IMR-90 (cell line): ENCODE data around the gene TMC1. TPM values are rescaled to one million over a fixed set of nuclear protein-coding genes. Genes with fewer than 3 reads are reported as not detected.

Source experiments
- ATAC-seq: fragments of 200-7000 bp; cut with Tn5 transposase; 2 replicates; pipeline ENCODE4 v1.9.1; 2020; ENCODE audit warnings: low read depth, mild to moderate bottlenecking, moderate library complexity
- BruUV-seq: library from RNA; stranded (reverse); fragments of 400-500 nt; replicated peaks from 2 replicates; lab custom pipeline; 2021; lab: Mats Ljungman, UMichigan
- CTCF ChIA-PET: fragments of 300-600 bp; formaldehyde crosslinking; extraction: SDS; loops from one replicate; lab custom pipeline; 2021; ENCODE audit warnings: antibody characterized with exemption; lab: Yijun Ruan, JAX
- POLR2A ChIA-PET: fragments of 300-600 bp; sonication (Branson Sonifier 250); formaldehyde crosslinking; loops from one replicate; lab custom pipeline; 2022; ENCODE audit warnings: antibody characterized with exemption; ENCODE audit not compliant: unreplicated experiment; lab: Charles Lee
- DNase-seq: peaks from one replicate; pipeline ENCODE4 v3.0.0; 2013
- H2AFZ ChIP-seq: replicated peaks from 2 replicates; pipeline ENCODE3; 2013; ENCODE audit warnings: low read length, mild to moderate bottlenecking; ENCODE audit not compliant: poor library complexity
- H2AK5ac ChIP-seq: 2 replicates; pipeline ENCODE4 v1.6.1; 2013; ENCODE audit warnings: low read depth, low read length, inconsistent platforms
- H2AK9ac ChIP-seq: replicated peaks from 2 replicates; pipeline ENCODE3; 2013; ENCODE audit warnings: mild to moderate bottlenecking, low read depth, low read length, moderate library complexity; ENCODE audit not compliant: poor library complexity
- H2BK120ac ChIP-seq: 2 replicates; pipeline ENCODE4 v1.6.1; 2013; ENCODE audit warnings: low read depth, low read length, inconsistent platforms
- H2BK15ac ChIP-seq: 3 replicates; pipeline ENCODE4 v1.6.1; 2013; ENCODE audit warnings: low read depth, low read length, inconsistent platforms
- H2BK20ac ChIP-seq: 2 replicates; pipeline ENCODE4 v1.6.1; 2013; ENCODE audit warnings: low read depth, mild to moderate bottlenecking, inconsistent platforms, low read length, moderate library complexity
- H2BK5ac ChIP-seq: 2 replicates; pipeline ENCODE4 v1.6.1; 2013; ENCODE audit warnings: mild to moderate bottlenecking, low read depth, low read length, inconsistent platforms; ENCODE audit not compliant: poor library complexity, severe bottlenecking
- H3K14ac ChIP-seq: replicated peaks from 2 replicates; pipeline ENCODE4 v1.6.1; 2013; ENCODE audit warnings: low read depth, low read length, inconsistent platforms
- H3K18ac ChIP-seq: 2 replicates; pipeline ENCODE4 v1.6.1; 2013; ENCODE audit warnings: low read depth, low read length, control low read depth
- H3K23ac ChIP-seq: 2 replicates; pipeline ENCODE4 v1.6.1; 2013; ENCODE audit warnings: low read depth, low read length, inconsistent platforms
- H3K27ac ChIP-seq: 2 replicates; pipeline ENCODE4 v1.5.1; 2013; ENCODE audit warnings: mild to moderate bottlenecking, control low read depth, low read length; ENCODE audit not compliant: insufficient read depth
- H3K27me3 ChIP-seq: 2 replicates; pipeline ENCODE4 v1.6.1; 2013; ENCODE audit warnings: low read length; ENCODE audit not compliant: control insufficient read depth, insufficient read depth
- H3K36me3 ChIP-seq: 2 replicates; pipeline ENCODE4 v1.6.1; 2013; ENCODE audit warnings: low read length, mixed read lengths; ENCODE audit not compliant: control insufficient read depth, insufficient read depth
- H3K4ac ChIP-seq: 2 replicates; pipeline ENCODE4 v1.6.1; 2013; ENCODE audit warnings: low read depth, low read length, inconsistent platforms
- H3K4me1 ChIP-seq: 2 replicates; pipeline ENCODE4 v1.6.1; 2013; ENCODE audit warnings: low read length, mixed read lengths; ENCODE audit not compliant: control insufficient read depth, insufficient read depth
- H3K4me2 ChIP-seq: 2 replicates; pipeline ENCODE4 v1.6.1; 2013; ENCODE audit warnings: low read depth, mild to moderate bottlenecking, control low read depth, low read length, moderate library complexity
- H3K4me3 ChIP-seq: 2 replicates; pipeline ENCODE4 v1.5.1; 2013; ENCODE audit warnings: low read depth, mild to moderate bottlenecking, control low read depth, low read length, moderate library complexity; ENCODE audit not compliant: insufficient read depth
- H3K56ac ChIP-seq: 2 replicates; pipeline ENCODE4 v1.6.1; 2013; ENCODE audit warnings: low read length, inconsistent platforms; ENCODE audit not compliant: insufficient read depth; ENCODE audit errors: extremely low read depth
- H3K79me1 ChIP-seq, 2 experiments: 2 replicates each; pipeline ENCODE4 v1.6.1; 2013; ENCODE audit warnings: low read length in 2 of 2, inconsistent platforms in 1 of 2, low read depth in 1 of 2
- H3K9ac ChIP-seq: 2 replicates; pipeline ENCODE4 v1.6.1; 2013; ENCODE audit warnings: low read depth, low read length, control low read depth
- H3K9me1 ChIP-seq: 2 replicates; pipeline ENCODE4 v1.6.1; 2013; ENCODE audit warnings: low read length, inconsistent platforms; ENCODE audit not compliant: insufficient read depth
- H3K9me3 ChIP-seq: 2 replicates; pipeline ENCODE4 v1.6.1; 2013; ENCODE audit warnings: low read length; ENCODE audit not compliant: control insufficient read depth, insufficient read depth
- H4K20me1 ChIP-seq: 2 replicates; pipeline ENCODE4 v1.6.1; 2013; ENCODE audit warnings: low read length, inconsistent platforms; ENCODE audit not compliant: insufficient read depth
- H4K5ac ChIP-seq: 2 replicates; pipeline ENCODE4 v1.6.1; 2013; ENCODE audit warnings: mild to moderate bottlenecking, low read depth, low read length, control low read depth
- H4K8ac ChIP-seq, 2 experiments: 2 replicates each; pipeline ENCODE4 v1.6.1; 2013; ENCODE audit warnings: low read depth in 2 of 2, low read length in 2 of 2, control low read depth in 1 of 2, inconsistent platforms in 1 of 2
- H4K91ac ChIP-seq: 2 replicates; pipeline ENCODE4 v1.6.1; 2013; ENCODE audit warnings: low read depth, low read length, inconsistent platforms; ENCODE audit not compliant: insufficient read depth
- BHLHE40 ChIP-seq: fragments of 150-350 bp; IDR thresholded peaks from 2 replicates; pipeline ENCODE4 v1.6.1; 2016; ENCODE audit warnings: mild to moderate bottlenecking, low read depth, low read length
- CEBPB ChIP-seq: IDR thresholded peaks from 2 replicates; pipeline ENCODE4 v1.6.1; 2012; ENCODE audit warnings: low read depth, low read length, improper control_type of control experiment
- CHD1 ChIP-seq: IDR thresholded peaks from 2 replicates; pipeline ENCODE4 v1.6.1; 2012; ENCODE audit warnings: low read depth, low read length, improper control_type of control experiment
- CTCF ChIP-seq: conservative IDR thresholded peaks from 2 replicates; pipeline ENCODE4 v1.5.1; 2012; ENCODE audit warnings: mild to moderate bottlenecking, low read depth, low read length, improper control_type of control experiment
- ELK1 ChIP-seq: fragments of 150-350 bp; IDR thresholded peaks from 2 replicates; pipeline ENCODE4 v1.6.1; 2016; ENCODE audit warnings: low read depth, mild to moderate bottlenecking, low read length, moderate library complexity, borderline replicate concordance
- FOS ChIP-seq: fragments of 150-350 bp; IDR thresholded peaks from 2 replicates; pipeline ENCODE4 v1.6.1; 2016; ENCODE audit warnings: low read depth, low read length
- MAFK ChIP-seq: IDR thresholded peaks from 2 replicates; pipeline ENCODE4 v1.6.1; 2012; ENCODE audit warnings: low read depth, low read length, improper control_type of control experiment
- MAZ ChIP-seq: IDR thresholded peaks from 2 replicates; pipeline ENCODE4 v1.6.1; 2012; ENCODE audit warnings: low read depth, mild to moderate bottlenecking, low read length, improper control_type of control experiment, moderate library complexity, borderline replicate concordance
- MXI1 ChIP-seq: IDR thresholded peaks from 2 replicates; pipeline ENCODE4 v1.6.1; 2012; ENCODE audit warnings: low read depth, mild to moderate bottlenecking, low read length, moderate library complexity, borderline replicate concordance
- NFE2L2 ChIP-seq: fragments of 150-350 bp; IDR thresholded peaks from 2 replicates; pipeline ENCODE4 v1.6.1; 2016; ENCODE audit warnings: low read depth, mild to moderate bottlenecking, low read length
- POLR2A ChIP-seq: IDR thresholded peaks from 2 replicates; pipeline ENCODE4 v1.6.1; 2012; ENCODE audit warnings: mild to moderate bottlenecking, low read depth, low read length
- RAD21 ChIP-seq: IDR thresholded peaks from 2 replicates; pipeline ENCODE4 v1.6.1; 2012; ENCODE audit warnings: low read length, improper control_type of control experiment
- RCOR1 ChIP-seq: IDR thresholded peaks from 2 replicates; pipeline ENCODE4 v1.6.1; 2012; ENCODE audit warnings: mild to moderate bottlenecking, low read length, improper control_type of control experiment; ENCODE audit not compliant: insufficient replicate concordance
- RFX5 ChIP-seq: IDR thresholded peaks from 2 replicates; pipeline ENCODE4 v1.8.0; 2012; ENCODE audit warnings: low read depth, mild to moderate bottlenecking, low read length, moderate library complexity
- SMC3 ChIP-seq: fragments of 150-350 bp; IDR thresholded peaks from 2 replicates; pipeline ENCODE4 v1.6.1; 2016; ENCODE audit warnings: low read depth, mild to moderate bottlenecking, antibody characterized with exemption, low read length, moderate library complexity
- USF2 ChIP-seq: fragments of 150-350 bp; IDR thresholded peaks from 2 replicates; pipeline ENCODE4 v1.6.1; 2017; ENCODE audit warnings: mild to moderate bottlenecking, antibody characterized with exemption, low read length, low read depth
- WGBS, 2 experiments: methylation state at CpG; one replicate each; pipeline versions ENCODE4 v1.1.5 to v1.1.7; 2013; ENCODE audit warnings: missing lambda C conversion rate in 2 of 2; ENCODE audit not compliant: insufficient read length in 1 of 2; ENCODE audit errors: extremely low coverage in 2 of 2; 5-methylcytosine and 5-hydroxymethylcytosine counted together
- dilution Hi-C: fragments of 300-500 bp; cut with HindIII; formaldehyde crosslinking; loops from one replicate; pipeline ENCODE4 v1.14.3; 2018; ENCODE audit warnings: low sequenced_read_pairs; ENCODE audit not compliant: unreplicated experiment
- in situ Hi-C: fragments of 300-500 bp; cut with MboI; formaldehyde crosslinking; loops from 3 replicates; pipeline ENCODE4 v1.14.3; 2019; ENCODE audit warnings: low sequenced_read_pairs, inconsistent platforms, mixed read lengths
- intact Hi-C: fragments of 100-400 bp; cut with micrococcal nuclease; formaldehyde crosslinking; loops from 2 replicates; pipeline ENCODE4 v1.10.0; 2022
- polyA plus RNA-seq, 3 experiments: library from polyadenylated mRNA; depleted of rRNA; stranded (reverse); fragments of >200 nt; gene quantifications; 2 replicates each; pipeline ENCODE4 v1.2.3, GENCODE V29; 2012; ENCODE audit warnings: low replicate concordance in 1 of 3
- total RNA-seq: library from RNA; depleted of rRNA; stranded (reverse); fragments of >200 nt; gene quantifications from 2 replicates; pipeline ENCODE4 v1.2.3, GENCODE V29; 2012

TMC1 gene
- total and polyA plus RNA-seq, 2 of the 4 experiments (the other 2 are of a cell fraction) = not detected

GRCh38 chr9:72751541-72751940 lies 230.1 kb downstream of the TMC1 start:
- H3K4me1 ChIP-seq = no peaks in the 10 kb centered on the region
- H4K8ac ChIP-seq = no peak overlapping the region
- no peak overlapping the region for H3K27ac ChIP-seq
- ATAC-seq = no peak
- ChIA-PET POLR2A (no interaction called here), CTCF (interaction anchor here (1.0 to 1.8 kb wide), 2 partner anchors 20 to 471 kb away, joined by 3 to 16 read pairs; no protein-coding TSS in a partner anchor)
- intact Hi-C loops (loop anchor here (10.0 kb wide), 1 partner anchor 717 kb away; no protein-coding TSS in a partner anchor), in situ Hi-C loops (loop anchor here (5.0 kb wide), 1 partner anchor 469 kb away; no protein-coding TSS in a partner anchor), dilution Hi-C loops (no loop called here)
- no peak overlapping the region for H3K4ac ChIP-seq
- WGBS, 2 experiments = no CpG with 5 or more reads among the region's 1 CpG
- H3K18ac ChIP-seq = no peak overlapping the region
- H3K4me2 ChIP-seq = no peak overlapping the region
- H2AK9ac ChIP-seq = no peak overlapping the region
- H3K27me3 ChIP-seq = peaks cover 4% of the 10 kb centered on the region
- no peak overlapping the region for H3K9ac ChIP-seq
- no peak overlapping the region for H2AFZ ChIP-seq
- no peak for DNase-seq
- no peaks in the 10 kb centered on the region for H3K79me1 ChIP-seq
- no peak overlapping the region for H2BK5ac ChIP-seq
- no peak overlapping the region for H3K14ac ChIP-seq
- H3K9me3 ChIP-seq = no peaks in the 10 kb centered on the region
- no peak overlapping the region for H2AK5ac ChIP-seq
- no peak overlapping the region for H4K91ac ChIP-seq
- no peak overlapping the region for H3K4me3 ChIP-seq
- no peak overlapping the region for H4K5ac ChIP-seq
- no peaks in the 10 kb centered on the region for H3K9me1 ChIP-seq
- H4K20me1 ChIP-seq = no peaks in the 10 kb centered on the region
- no peak overlapping the region for H2BK120ac ChIP-seq
- no peak overlapping the region for H3K56ac ChIP-seq
- H3K36me3 ChIP-seq = no peaks in the 10 kb centered on the region
- H3K23ac ChIP-seq = no peak overlapping the region
- no peak overlapping the region for H2BK15ac ChIP-seq
- no peak overlapping the region for H2BK20ac ChIP-seq
- no TSS peak for BruUV-seq
- TF ChIP-seq RCOR1 = no peak
- TF ChIP-seq RFX5 = no peak
- TF ChIP-seq BHLHE40 = no peak
- no peak for TF ChIP-seq SMC3
- TF ChIP-seq ELK1 = no peak
- no peak for TF ChIP-seq MAZ
- no peak for TF ChIP-seq MAFK
- no peak for TF ChIP-seq MXI1
- TF ChIP-seq FOS = no peak
- TF ChIP-seq POLR2A = no peak
- no peak for TF ChIP-seq USF2
- no peak for TF ChIP-seq CEBPB
- no peak for TF ChIP-seq CTCF
- no peak for TF ChIP-seq NFE2L2
- TF ChIP-seq CHD1 = no peak
- no peak for TF ChIP-seq RAD21
